Stromal cell of bone marrow (primary cell): ENCODE data around the gene EDRF1.
"Not testable (repeated sequence)": the region's sequence is repeated elsewhere in the genome, so short reads cannot be mapped to it uniquely, and the experiment has no call there.

Experiments used
- DNase-seq: peaks from one replicate; pipeline ENCODE4 v3.0.0-alpha.2; 2012; ENCODE audit warnings: low read depth

EDRF1 gene

GRCh38 chr10:125707541-125708468 lies 11.7 kb upstream of the EDRF1 start:
- no peak for DNase-seq

DNA sequence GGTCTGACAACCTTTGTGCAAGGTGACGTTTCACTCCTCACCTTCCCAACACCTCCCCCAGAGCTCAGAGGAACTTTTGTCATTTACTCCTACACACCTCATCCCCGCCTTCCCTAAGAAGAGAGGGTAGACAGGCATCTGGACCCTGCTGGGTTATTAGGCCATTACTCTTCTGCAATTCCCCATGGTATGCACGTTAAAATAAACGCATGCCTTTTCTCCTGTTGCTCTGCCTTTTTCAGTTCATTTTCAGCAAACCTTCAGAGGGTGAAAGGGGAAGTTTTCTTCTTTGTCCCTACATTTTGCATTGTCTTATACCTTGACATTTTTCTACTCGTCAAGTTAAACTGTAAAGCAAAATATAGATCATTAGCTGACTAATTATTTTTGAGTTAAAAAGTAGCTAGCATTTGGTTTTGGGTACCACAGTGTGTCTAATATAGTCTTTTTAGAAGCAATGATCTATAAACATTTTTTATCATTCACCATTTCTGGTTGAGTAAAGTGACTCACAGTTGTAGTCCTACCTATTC lies 10.5 kb upstream of the EDRF1 start:
- no peak for DNase-seq

DNA sequence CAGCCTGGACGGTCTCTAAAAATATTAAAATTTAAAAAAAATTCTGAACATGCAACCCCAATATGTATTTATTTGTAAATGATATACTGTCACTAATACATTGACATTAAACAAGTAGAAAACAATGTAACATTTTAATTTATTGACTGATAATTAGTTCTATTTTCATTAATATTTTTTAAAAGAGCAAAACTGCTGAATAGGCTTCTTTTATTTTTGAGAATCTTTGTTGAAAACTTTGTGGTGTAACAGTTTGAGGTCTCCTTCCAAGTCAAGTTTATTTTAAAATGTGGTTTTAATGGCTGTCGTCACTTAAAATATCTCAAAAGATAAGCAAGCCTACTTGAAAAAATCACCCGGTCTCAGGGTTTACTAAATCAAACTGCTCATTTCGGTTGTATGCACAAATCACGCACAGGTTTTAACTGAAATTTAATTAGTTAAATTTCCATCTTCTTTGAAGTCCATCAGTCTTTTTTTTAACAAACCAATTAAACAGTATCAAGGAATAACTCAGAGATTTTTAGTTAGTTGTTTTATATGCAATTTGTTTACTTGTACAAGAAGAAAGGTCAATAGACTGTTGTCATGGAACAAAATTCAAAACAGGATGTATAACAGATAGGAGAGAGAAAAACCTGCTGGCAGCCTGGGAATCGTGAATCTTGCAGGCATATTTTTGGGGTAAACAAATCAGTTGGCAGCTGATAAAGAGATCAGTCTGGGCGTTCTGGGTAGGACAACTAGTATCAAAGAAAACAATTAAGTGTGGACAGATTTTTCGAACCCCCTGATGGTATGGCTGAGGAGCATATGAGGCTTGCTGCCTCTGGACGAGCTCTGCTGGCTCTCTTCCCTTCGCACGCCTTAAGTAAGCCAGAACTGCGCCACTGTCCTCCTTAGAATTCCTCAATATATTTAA lies 9.7 kb upstream of the EDRF1 start:
- DNase-seq, result no peak

DNA sequence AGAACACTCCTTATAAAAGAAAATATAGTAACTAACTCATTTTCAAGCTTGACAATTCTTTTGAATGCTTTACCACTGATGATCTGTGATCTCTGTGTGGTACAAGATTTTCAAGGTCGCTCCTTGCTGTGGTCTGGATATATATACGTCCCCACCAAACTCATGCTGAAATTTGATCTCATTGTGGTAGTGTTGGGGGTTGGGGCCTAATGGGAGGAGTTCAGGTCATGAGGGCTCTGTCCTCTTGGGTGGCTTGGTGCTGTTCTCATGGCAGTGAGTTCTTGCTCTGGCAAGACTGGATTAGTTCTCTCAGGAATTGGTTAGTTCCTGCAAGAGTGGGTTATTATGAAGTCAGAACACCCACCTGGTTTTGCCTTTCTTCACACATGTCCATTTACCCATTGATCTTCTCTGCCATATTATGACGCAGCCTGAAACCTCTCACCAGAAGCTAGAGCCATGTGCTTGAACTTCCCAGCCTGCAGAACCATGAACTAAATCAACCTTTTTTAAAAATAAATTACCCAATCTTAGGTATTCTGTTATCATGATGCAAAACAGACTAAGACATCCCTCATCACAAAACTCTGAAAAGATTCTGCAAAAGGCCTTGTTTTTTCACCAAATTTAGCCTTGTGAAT lies 8.3 kb upstream of the EDRF1 start:
- no peak for DNase-seq

DNA sequence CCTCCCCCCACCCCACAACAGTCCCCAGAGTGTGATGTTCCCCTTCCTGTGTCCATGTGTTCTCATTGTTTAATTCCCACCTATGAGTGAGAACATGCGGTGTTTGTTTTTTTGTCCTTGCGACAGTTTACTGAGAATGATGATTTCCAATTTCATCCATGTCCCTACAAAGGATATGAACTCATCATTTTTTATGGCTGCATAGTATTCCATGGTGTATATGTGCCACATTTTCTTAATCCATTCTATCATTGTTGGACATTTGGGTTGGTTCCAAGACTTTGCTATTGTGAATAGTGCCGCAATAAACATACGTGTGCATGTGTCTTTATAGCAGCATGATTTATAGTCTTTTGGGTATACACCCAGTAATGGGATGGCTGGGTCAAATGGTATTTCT lies 4.8 kb upstream of the EDRF1 start:
- not testable (repeated sequence) for DNase-seq

DNA sequence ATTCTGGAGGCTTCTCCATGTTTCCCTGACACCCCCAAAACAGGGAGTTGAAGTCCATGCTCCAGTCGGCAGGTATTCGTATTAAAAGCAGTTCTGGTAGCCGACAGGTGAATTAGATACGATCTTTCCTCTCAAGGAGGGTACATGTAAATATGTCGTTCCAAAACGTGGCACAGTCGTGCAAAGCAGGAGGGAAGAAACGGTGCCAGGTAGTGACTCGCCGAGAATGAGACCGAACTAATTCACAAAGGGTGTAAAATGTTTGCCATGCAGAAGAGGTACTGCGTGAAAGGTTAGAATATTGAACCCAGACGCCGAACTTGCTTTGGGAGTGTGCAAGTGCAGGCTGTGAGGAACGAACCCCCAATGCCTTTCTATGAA lies 483 bp downstream of the EDRF1 start:
- no peak for DNase-seq

DNA sequence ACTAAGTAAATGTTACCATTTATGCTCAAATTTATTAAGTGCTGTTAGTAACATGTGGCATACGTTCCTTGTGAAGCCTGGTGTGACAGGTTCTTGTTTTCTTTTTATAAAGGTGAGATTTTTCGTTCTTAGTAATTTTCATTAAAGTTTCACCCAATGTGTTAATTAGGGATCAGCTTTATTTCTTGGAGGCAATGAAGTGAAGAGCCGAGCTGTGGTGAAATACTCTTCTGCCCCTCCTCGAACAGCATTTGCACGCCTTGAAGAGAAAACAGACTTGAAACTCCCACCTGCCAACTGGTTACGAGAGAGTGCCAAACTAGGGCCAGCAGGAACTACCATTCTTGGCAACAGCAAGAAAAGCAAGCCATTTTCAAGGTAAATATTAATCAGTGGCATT lies 1.5 kb downstream of the EDRF1 start:
- DNase-seq, result no peak

GRCh38 chr10:125722811-125723210 lies 3.3 kb downstream of the EDRF1 start:
- no peak for DNase-seq

DNA sequence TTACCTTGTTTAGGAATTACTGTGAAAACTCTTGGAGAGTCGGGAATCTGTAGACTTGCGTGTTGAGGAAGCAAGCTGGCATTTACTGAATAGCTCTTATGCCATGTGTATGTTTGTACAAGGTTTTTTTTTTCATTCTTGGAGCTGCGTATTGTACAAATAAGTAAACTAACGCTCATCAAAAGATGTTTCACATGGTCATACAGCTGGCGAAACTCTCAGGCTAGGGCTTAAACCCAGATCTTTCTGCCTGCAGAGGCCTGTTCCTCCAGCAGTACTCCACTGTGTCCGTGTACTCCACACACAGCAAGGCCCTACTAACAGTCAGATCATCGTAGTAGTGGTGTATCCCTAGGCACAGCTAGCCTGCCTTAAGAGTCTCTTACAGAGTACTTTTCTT lies 7.4 kb downstream of the EDRF1 start:
- DNase-seq, result no peak

GRCh38 chr10:125727436-125727835 lies 7.9 kb downstream of the EDRF1 start:
- no peak for DNase-seq

DNA sequence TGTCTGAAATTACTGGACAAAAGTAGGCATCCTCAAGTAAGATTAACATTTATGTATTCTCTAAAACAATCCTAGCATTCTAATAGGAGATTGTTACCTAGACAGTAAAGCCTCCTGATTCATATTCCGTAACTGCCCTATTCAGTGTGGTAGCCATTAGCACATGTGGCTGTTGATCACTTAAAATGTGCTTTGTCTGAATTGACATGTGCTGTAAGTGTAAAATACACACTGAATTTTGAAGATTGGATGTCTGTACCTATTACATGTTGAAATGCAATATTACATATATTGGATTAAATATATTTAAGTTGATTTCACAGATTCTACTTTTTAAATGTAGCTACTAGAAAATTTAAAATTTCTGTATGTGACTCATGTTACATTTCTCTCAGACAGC lies 14.6 kb downstream of the EDRF1 start:
- DNase-seq, result no peak

DNA sequence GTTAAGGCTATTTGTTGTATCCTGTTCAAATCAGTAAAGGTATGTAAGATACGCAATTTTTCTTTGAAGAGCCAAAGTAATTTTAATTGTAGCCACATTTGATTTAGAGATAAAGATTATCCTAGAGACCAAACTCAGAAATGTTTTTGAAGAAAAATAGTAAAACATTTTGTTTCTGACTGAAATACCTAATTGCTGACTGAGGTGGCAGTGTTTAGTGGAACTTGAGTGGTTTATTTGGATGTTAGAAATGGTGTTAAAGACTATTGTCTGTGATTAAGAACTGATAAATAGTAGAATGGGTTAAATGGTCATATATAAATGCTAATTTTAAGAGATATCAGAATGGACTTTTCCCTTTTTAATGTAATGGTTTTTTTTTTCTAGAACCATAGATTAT lies 15.3 kb downstream of the EDRF1 start:
- no peak for DNase-seq

DNA sequence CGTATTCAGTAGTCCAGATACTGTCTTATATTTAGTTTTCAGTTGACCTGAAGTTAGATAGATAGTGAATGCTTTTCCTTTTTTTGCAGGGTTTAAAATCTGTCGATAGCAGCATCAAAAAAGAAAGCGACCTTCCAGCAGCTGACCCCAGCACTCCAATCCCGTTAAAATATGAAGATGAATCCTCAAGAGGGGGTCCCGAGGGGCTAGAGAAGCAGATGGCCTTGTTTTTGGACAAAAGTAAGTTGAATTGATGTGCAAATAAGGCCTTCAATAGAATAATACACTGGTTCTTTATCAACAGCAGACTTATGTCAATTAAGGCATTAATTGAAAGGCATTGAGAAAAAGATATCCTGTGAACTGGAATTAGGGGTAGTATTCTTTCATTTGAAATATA lies 18.7 kb downstream of the EDRF1 start:
- no peak for DNase-seq

GRCh38 chr10:125739994-125740679 lies 20.6 kb downstream of the EDRF1 start:
- no peak for DNase-seq

DNA sequence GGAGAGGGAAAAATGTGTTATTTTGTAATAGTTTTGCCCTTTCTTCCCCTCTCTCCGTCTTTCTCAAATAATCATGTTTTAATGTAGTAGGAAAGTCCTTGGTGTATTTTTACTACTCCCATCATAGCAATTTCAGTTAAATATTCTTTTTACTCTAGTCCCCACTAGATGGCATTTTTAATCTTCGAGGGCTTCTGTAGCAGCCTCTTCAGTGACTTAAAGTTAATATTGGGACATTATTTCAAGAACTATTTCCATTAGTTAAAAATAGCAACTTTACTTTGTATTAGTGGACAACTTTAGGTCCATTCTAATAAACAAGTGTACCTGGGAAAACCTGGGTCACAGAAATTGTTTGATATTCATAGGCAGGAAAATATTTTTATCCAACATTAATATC lies 23.0 kb downstream of the EDRF1 start:
- no peak for DNase-seq

DNA sequence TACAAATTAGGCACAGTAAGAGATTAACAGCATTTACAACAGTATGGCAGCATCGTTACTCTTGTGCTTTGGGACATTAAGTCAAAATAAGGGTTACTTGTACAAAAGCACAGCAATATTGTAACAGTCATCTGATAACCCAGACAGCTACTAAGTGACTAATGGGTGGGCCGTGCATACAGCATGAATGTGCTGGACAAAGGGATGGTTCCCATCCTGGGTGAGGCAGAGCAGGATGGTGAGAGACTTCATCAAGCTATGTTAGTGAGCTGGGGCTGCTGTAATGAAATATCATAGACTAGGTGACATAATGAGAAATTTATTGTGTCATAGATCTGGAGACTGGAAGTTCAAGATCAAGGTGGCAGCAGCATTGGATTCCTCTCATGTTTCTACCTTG lies 25.4 kb downstream of the EDRF1 start:
- DNase-seq, result no peak

DNA sequence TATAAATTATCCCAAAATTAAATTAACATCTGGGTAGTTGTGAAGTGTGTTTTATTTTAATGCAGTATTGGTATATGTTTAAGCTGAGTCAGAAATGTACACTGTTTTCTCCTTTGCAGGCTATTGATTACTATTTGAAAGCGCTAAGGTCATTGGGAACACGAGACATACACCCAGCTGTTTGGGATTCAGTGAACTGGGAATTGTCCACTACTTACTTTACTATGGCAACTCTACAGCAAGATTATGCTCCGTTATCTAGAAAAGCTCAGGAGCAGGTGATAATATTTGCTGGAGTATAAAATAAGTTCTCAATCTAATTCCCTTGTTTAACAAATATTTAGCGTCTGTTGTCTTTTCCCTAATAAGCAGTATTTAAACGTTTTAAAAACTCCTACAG lies 27.9 kb downstream of the EDRF1 start:
- DNase-seq, result no peak

DNA sequence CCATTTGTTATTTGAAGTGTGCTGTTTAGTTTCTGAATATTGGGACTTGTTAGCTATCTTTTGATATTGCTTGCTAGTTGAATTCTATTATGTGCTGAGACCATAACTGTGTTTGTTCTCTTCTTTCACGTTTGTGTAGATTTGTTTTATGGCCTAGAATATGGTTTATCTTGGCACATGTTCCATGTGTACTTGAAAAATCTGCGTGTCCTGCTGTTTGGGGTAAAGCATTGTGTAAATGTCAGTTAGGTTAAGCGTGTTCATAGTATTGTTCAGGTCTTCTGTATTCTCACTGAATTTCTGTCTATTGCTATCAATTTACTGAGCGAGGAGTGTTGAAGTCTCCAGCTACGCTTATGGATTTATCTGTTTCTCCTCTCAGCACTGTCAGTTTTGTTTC lies 36.7 kb downstream of the EDRF1 start:
- no peak for DNase-seq

DNA sequence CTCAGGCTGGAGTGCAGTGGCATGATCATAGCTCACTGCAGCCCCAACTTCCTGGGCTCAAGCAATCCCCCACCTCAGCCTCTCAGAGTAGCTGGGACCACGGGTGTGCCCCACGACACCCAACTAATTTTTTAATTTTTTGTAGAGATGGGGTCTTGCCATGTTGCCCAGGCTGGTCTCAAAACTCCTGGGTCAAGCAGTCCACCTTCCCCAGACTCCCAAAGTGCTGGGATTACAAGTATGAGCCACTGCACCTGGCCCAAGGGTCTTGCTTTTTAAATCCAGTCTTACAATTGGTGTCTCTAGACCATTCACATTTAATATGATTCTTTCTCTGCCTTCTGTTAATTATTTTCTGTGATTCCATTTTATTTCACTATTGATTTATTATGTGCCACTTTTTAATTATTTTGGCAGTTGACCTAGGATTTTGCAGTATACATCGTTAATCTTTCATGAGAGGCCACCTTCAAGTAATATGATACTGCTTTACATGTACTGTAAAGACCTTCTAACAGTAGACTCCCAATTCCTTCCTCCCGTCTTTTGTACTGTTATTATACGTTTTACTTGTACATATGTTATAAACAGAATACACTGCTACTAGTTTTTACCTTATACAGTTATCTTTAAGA lies 37.5 kb downstream of the EDRF1 start:
- no peak for DNase-seq

- no peak for DNase-seq
Observed at GRCh38 chr10:125757742-125758141, 38.2 kb downstream of the EDRF1 start.

- DNase-seq, result no peak
Observed at GRCh38 chr10:125761961-125762360, 42.5 kb downstream of the EDRF1 start.
